ENCODE results near the gene LRRC63. TPM values are rescaled to one million over a fixed set of nuclear protein-coding genes. Genes with fewer than 3 reads are reported as not detected.

LRRC63 gene
- total RNA-seq, 1 donor from 2014 or later = 0.10 TPM

GRCh38 chr13:46313024-46313423 lies 101.3 kb downstream of the LRRC63 start:
- no peak for DNase-seq

- no peak for DNase-seq
Observed at GRCh38 chr13:46313432-46314257, 101.9 kb downstream of the LRRC63 start.

GRCh38 chr13:46314587-46314986 lies 102.9 kb downstream of the LRRC63 start:
- DNase-seq = no peak

- no peak for DNase-seq
Observed at GRCh38 chr13:46315036-46315435, 103.3 kb downstream of the LRRC63 start.

GRCh38 chr13:46315491-46316075 lies 103.9 kb downstream of the LRRC63 start:
- no peak for DNase-seq

GRCh38 chr13:46317120-46317519 lies 105.4 kb downstream of the LRRC63 start:
- DNase-seq = no peak

- DNase-seq = no peak
Observed at GRCh38 chr13:46318986-46319385, 107.3 kb downstream of the LRRC63 start.

- DNase-seq = no peak
Observed at GRCh38 chr13:46320406-46320805, 108.7 kb downstream of the LRRC63 start.

GRCh38 chr13:46320821-46321220 lies 109.1 kb downstream of the LRRC63 start:
- DNase-seq = no peak

GRCh38 chr13:46321494-46322225 lies 109.9 kb downstream of the LRRC63 start:
- DNase-seq = peak; percentile 6

- DNase-seq = no peak
Observed at GRCh38 chr13:46324976-46325375, 113.2 kb downstream of the LRRC63 start.

Small RNA genes within 50 kb of the gene (small RNA-seq; reads per million reads assigned to genes)
- gene RN7SKP5 (ENCODE audit: low replicate concordance) = not detected
- gene RN7SL288P (ENCODE audit: low replicate concordance) = not detected

Other genes starting within 250 kb of the LRRC63 start
- 30.0 TPM for gene ZC3H13, start 159.2 kb upstream of the LRRC63 start, total RNA-seq
- not detected for gene CPB2, start 106.9 kb upstream of the LRRC63 start, total RNA-seq
- 46.7 TPM for gene LCP1, start 29.8 kb upstream of the LRRC63 start, total RNA-seq
- gene RUBCNL, start 175.3 kb downstream of the LRRC63 start, total RNA-seq = 3.9 TPM

Measured in skin of body (tissue), 3 donors.